HepG2 (cell line): ENCODE measurements around the gene PMFBP1. TPM values are rescaled to one million over a fixed set of nuclear protein-coding genes. Genes with fewer than 3 reads are reported as not detected.

Experiments used
- polyA plus RNA-seq, 8 experiments: library from polyadenylated mRNA; depleted of rRNA in 3 of 8; stranded (reverse) in 7 of 8; unstranded in 1 of 8; fragments of >200 nt; fragmentation: Illumina TruSeq in 4 of 8; extraction: Trizol in 4 of 8; gene quantifications; 2 replicates each; pipeline versions ENCODE4 v1.2.1 to v1.2.3, GENCODE V29; 2011 to 2016; ENCODE audit warnings: low read depth in 4 of 8, missing spikeins in 1 of 8, mixed read lengths in 1 of 8; ENCODE audit not compliant: insufficient read depth in 1 of 8
- total RNA-seq, 5 experiments: library from RNA; depleted of rRNA; stranded (reverse); fragments of >200 nt; fragmentation: Illumina TruSeq; extraction: Trizol; gene quantifications; 2 replicates each; pipeline ENCODE4 v1.2.3, GENCODE V29; 2016; ENCODE audit warnings: low read depth in 1 of 5

The PMFBP1 gene
- total and polyA plus RNA-seq, 2 of the 13 experiments (the other 11 are each of a cell fraction or from before 2014, with no cell fraction given), result 1.9 to 3.8 TPM

Other genes starting within 250 kb of the PMFBP1 start
- 0.02 TPM in 1 of 2 replicates, not detected in the other for gene PKD1L3, start 171.8 kb downstream of the PMFBP1 start, total RNA-seq (2016; rRNA removed; fragmentation: Illumina TruSeq; extraction: Trizol)
- gene PKD1L3, start 171.8 kb downstream of the PMFBP1 start, polyA plus RNA-seq (2011; rRNA removed), result 0.01 TPM in 1 of 2 replicates, not detected in the other
- 12.7 and 16.4 TPM in 2 replicates for gene DHODH, start 163.4 kb downstream of the PMFBP1 start, total RNA-seq (2016; rRNA removed; fragmentation: Illumina TruSeq; extraction: Trizol)
- gene DHODH, start 163.4 kb downstream of the PMFBP1 start, polyA plus RNA-seq (2011; rRNA removed), result 9.7 and 10.7 TPM in 2 replicates
- gene HP, start 117.7 kb downstream of the PMFBP1 start, total RNA-seq (2016; rRNA removed; fragmentation: Illumina TruSeq; extraction: Trizol), result 204 and 387 TPM in 2 replicates
- gene HP, start 117.7 kb downstream of the PMFBP1 start, polyA plus RNA-seq (2011; rRNA removed), result 524 and 697 TPM in 2 replicates
- 29.5 and 50.5 TPM in 2 replicates for gene HPR, start 108.9 kb downstream of the PMFBP1 start, total RNA-seq (2016; rRNA removed; fragmentation: Illumina TruSeq; extraction: Trizol)
- 107 and 123 TPM in 2 replicates for gene HPR, start 108.9 kb downstream of the PMFBP1 start, polyA plus RNA-seq (2011; rRNA removed)
- gene TXNL4B, start 78.5 kb downstream of the PMFBP1 start, total RNA-seq (2016; rRNA removed; fragmentation: Illumina TruSeq; extraction: Trizol), result 18.3 and 24.4 TPM in 2 replicates
- gene TXNL4B, start 78.5 kb downstream of the PMFBP1 start, polyA plus RNA-seq (2011; rRNA removed), result 14.5 and 17.4 TPM in 2 replicates
- gene DHX38, start 78.3 kb downstream of the PMFBP1 start, total RNA-seq (2016; rRNA removed; fragmentation: Illumina TruSeq; extraction: Trizol), result 58.9 and 85.9 TPM in 2 replicates
- gene DHX38, start 78.3 kb downstream of the PMFBP1 start, polyA plus RNA-seq (2011; rRNA removed), result 54.4 and 57.8 TPM in 2 replicates